Endothelial cell (in vitro differentiated cells): ENCODE results near the gene ANKRD2. TPM values are rescaled to one million over a fixed set of nuclear protein-coding genes. Genes with fewer than 3 reads are reported as not detected.
A peak's percentile ranks its signal among the peaks of the same experiment; 100 is the strongest.
"Not testable (repeated sequence)": the region's sequence is repeated elsewhere in the genome, so short reads cannot be mapped to it uniquely, and the experiment has no call there.

Experiments
- DNase-seq: peaks from one replicate; pipeline ENCODE4 v3.0.0; 2021; ENCODE audit warnings: low spot score
- H3K27ac Mint-ChIP-seq: one replicate; pipeline ENCODE4 v1.8.0; 2021; ENCODE audit warnings: mixed read lengths, inconsistent platforms; ENCODE audit not compliant: unreplicated experiment
- H3K27me3 Mint-ChIP-seq: one replicate; pipeline ENCODE4 v1.8.0; 2021; ENCODE audit warnings: mild to moderate bottlenecking, moderate library complexity, mixed read lengths, inconsistent platforms; ENCODE audit not compliant: unreplicated experiment
- H3K36me3 Mint-ChIP-seq: one replicate; pipeline ENCODE4 v1.8.0; 2021; ENCODE audit warnings: mild to moderate bottlenecking, low read depth, mixed read lengths, inconsistent platforms; ENCODE audit not compliant: unreplicated experiment
- H3K4me1 Mint-ChIP-seq: one replicate; pipeline ENCODE4 v1.8.0; 2021; ENCODE audit warnings: mild to moderate bottlenecking, mixed read lengths, inconsistent platforms; ENCODE audit not compliant: unreplicated experiment
- H3K4me3 Mint-ChIP-seq: one replicate; pipeline ENCODE4 v1.8.0; 2021; ENCODE audit warnings: mild to moderate bottlenecking, mixed read lengths, inconsistent platforms; ENCODE audit not compliant: unreplicated experiment
- H3K9me3 Mint-ChIP-seq: one replicate; pipeline ENCODE4 v1.8.0; 2021; ENCODE audit warnings: mixed read lengths, inconsistent platforms; ENCODE audit not compliant: unreplicated experiment
- total RNA-seq: library from RNA; stranded (reverse); fragmentation: NEBNext Ultra II Directional; extraction: Animal tissue kit (Norgen Biotek cat#: 25700); gene quantifications from one replicate; pipeline ENCODE4 v1.2.1, GENCODE V29; 2021; ENCODE audit not compliant: unreplicated experiment
- TF ChIP-seq, protein P1 (sequence below): fragments of 200-600 bp; sonication (generic); IDR thresholded peaks from one replicate; pipeline ENCODE4 v1.5.0; 2021; ENCODE audit warnings: antibody characterized with exemption; ENCODE audit not compliant: unreplicated experiment

Gene ANKRD2
- total RNA-seq, 1 donor from 2014 or later: 0.33 TPM

GRCh38 chr10:97574374-97575126, 2.0 kb downstream of the ANKRD2 start:
- H3K9me3 Mint-ChIP-seq: no peaks in the 10 kb centered on the region
- peaks cover 6% of the 10 kb centered on the region for H3K27me3 Mint-ChIP-seq
- H3K4me1 Mint-ChIP-seq: peaks cover 3% of the 10 kb centered on the region
- peak overlapping the region; percentile 9 for H3K27ac Mint-ChIP-seq
- H3K36me3 Mint-ChIP-seq: peaks cover 7% of the 10 kb centered on the region
- DNase-seq: no peak
- H3K4me3 Mint-ChIP-seq: no peak overlapping the region
- TF ChIP-seq, protein P1, sequence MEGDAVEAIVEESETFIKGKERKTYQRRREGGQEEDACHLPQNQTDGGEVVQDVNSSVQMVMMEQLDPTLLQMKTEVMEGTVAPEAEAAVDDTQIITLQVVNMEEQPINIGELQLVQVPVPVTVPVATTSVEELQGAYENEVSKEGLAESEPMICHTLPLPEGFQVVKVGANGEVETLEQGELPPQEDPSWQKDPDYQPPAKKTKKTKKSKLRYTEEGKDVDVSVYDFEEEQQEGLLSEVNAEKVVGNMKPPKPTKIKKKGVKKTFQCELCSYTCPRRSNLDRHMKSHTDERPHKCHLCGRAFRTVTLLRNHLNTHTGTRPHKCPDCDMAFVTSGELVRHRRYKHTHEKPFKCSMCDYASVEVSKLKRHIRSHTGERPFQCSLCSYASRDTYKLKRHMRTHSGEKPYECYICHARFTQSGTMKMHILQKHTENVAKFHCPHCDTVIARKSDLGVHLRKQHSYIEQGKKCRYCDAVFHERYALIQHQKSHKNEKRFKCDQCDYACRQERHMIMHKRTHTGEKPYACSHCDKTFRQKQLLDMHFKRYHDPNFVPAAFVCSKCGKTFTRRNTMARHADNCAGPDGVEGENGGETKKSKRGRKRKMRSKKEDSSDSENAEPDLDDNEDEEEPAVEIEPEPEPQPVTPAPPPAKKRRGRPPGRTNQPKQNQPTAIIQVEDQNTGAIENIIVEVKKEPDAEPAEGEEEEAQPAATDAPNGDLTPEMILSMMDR: no peak

- peaks cover 6% of the 10 kb centered on the region for H3K27me3 Mint-ChIP-seq
- no peak overlapping the region for H3K27ac Mint-ChIP-seq
- DNase-seq: no peak
- no peak overlapping the region for H3K4me3 Mint-ChIP-seq
- H3K9me3 Mint-ChIP-seq: no peaks in the 10 kb centered on the region
- H3K4me1 Mint-ChIP-seq: peaks cover 3% of the 10 kb centered on the region
- TF ChIP-seq, protein P1: no peak
- H3K36me3 Mint-ChIP-seq: peaks cover 5% of the 10 kb centered on the region
Measured at GRCh38 chr10:97575127-97575668, 2.6 kb downstream of the ANKRD2 start.

GRCh38 chr10:97576487-97576886, 3.9 kb downstream of the ANKRD2 start:
- H3K36me3 Mint-ChIP-seq, DNase-seq, H3K4me3 Mint-ChIP-seq, H3K4me1 Mint-ChIP-seq, H3K9me3 Mint-ChIP-seq, H3K27ac Mint-ChIP-seq, H3K27me3 Mint-ChIP-seq: not testable (repeated sequence)

GRCh38 chr10:97577701-97578100, 5.1 kb downstream of the ANKRD2 start:
- Mint-ChIP-seq H3K9me3 (no peaks in the 10 kb centered on the region), H3K27me3 (peaks cover 8% of the 10 kb centered on the region), H3K4me3 (no peak overlapping the region), H3K27ac (no peak overlapping the region), H3K4me1 (no peaks in the 10 kb centered on the region), H3K36me3 (peaks cover 5% of the 10 kb centered on the region)
- no peak for DNase-seq
- TF ChIP-seq, protein P1: no peak

GRCh38 chr10:97578171-97578844, 5.7 kb downstream of the ANKRD2 start:
- H3K27ac Mint-ChIP-seq: no peak overlapping the region
- TF ChIP-seq, protein P1: no peak
- H3K27me3 Mint-ChIP-seq: peaks cover 5% of the 10 kb centered on the region
- H3K4me3 Mint-ChIP-seq: no peak overlapping the region
- H3K9me3 Mint-ChIP-seq: no peaks in the 10 kb centered on the region
- peaks cover 5% of the 10 kb centered on the region for H3K36me3 Mint-ChIP-seq
- peaks cover 2% of the 10 kb centered on the region for H3K4me1 Mint-ChIP-seq
- DNase-seq: no peak
